ENCODE measurements around the gene NDRG3.
"Not testable (repeated sequence)": the region's sequence is repeated elsewhere in the genome, so short reads cannot be mapped to it uniquely, and the experiment has no call there.

Gene NDRG3

DNA sequence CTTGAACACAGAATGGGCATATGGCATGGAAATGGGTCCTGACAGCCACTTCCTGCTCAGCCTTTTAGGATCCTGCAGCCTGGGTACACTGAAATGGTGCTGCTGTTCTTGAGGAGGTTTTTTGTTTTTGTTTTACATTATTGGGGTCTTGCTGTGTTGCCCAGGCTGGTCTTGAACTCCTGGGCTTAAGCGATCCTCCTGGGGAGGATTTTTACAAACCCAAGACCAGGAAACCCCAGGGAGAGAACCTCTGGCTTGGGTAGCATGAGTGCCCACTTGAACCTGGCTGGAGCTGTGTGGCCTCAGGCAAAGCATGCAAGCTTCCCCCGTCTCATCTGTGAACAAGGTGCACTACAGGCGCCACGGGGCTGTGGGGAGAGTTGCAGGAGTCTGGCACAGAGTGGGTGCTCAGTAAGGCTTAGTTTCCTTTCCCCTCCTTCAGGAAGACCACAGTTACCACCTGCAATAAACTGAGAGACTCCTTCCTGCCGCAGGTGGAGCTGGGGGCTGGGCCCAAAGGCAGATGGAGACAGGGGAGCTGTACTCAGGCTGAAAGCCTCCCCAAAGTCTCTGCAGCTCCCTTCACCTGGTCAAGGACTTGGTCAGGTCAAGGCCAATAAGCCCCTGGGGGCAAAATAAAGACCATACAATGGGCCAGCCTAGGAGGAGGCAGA lies 101.7 kb downstream of the NDRG3 start:
- DNase-seq (ENCODE audit: low spot score): peak; percentile 71

- DNase-seq (ENCODE audit: low spot score): no peak
Measured at GRCh38 chr20:36642136-36642535, 103.8 kb downstream of the NDRG3 start.

DNA sequence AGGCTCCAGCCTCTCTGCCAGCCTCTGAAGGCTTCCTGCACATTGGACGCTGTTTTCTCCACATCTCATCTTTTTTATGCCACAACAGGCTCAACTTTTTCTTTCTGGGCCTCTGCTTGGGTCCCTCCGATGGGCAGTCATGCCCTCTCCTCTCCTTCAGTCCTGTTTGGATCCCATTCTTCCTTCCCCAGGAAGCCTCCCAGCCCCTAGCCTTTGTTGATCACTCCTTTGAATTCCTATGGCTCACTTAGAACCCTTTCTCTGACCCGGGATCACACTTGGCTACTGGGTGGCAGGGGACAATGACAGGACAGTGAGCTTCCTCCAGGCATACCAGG lies 104.4 kb downstream of the NDRG3 start:
- no peak for DNase-seq (ENCODE audit: low spot score)

- not testable (repeated sequence) for DNase-seq (ENCODE audit: low spot score)
Measured at GRCh38 chr20:36638876-36639400, 107.0 kb downstream of the NDRG3 start.

- no peak for DNase-seq (ENCODE audit: low spot score)
Measured at GRCh38 chr20:36634342-36634741, 111.5 kb downstream of the NDRG3 start.

GRCh38 chr20:36633285-36633772 lies 112.6 kb downstream of the NDRG3 start:
- DNase-seq (ENCODE audit: low spot score): no peak

DNA sequence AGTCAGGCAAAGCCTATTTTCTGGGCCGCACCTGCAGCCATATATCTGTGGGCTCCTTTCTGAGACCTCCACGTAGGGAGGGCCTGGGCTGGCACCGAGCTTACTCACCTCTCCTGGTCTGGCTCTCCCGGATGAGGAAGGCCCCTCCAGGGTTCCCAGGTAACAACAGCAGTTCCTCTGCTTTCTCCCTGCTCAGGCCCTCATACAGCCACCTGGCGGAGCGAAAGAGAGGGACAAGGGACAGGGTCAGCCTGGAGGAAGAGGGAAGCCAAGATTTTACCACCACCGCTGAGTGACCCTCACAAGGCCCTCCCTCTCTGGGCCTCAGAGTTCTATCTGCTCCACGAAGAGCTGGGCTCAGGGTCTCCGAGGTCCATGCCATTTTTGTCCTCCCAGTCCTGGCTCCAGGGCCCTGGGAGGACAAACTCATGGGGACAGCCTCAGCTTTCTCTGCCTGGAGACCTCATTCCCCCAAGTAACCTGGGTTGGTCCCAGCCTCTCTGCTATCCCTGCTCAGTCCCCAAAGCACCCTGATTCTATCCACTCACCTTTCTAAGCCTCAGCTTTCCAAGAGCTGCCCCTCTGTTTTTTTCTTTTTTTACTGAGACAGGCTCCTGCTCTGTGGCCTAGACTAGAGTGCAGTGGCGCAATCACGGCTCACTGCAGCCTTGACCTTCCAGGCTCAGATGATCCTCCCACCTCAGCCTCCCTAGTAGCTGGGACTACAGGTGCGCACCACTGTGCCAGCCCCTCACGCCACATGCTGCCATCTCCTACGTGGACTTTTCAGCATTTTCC lies 113.2 kb downstream of the NDRG3 start:
- no peak for DNase-seq (ENCODE audit: low spot score)

DNA sequence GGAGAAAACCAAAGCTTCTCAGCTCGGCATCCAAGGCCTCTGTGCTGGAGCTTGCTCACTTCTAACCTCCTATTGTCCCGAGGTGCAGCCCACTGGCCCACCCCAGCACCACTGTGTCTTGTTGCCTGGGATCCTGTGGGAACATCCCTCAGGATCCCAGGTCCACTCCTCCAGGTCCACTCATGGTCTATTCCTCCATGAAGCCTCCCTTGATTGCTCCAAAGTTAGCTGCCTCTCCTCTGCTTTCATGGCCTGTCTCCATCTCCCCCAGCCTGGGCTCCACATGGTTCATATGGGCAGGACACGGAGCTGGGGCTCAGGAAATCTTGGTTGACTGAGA lies 113.8 kb downstream of the NDRG3 start:
- DNase-seq (ENCODE audit: low spot score): no peak

GRCh38 chr20:36631646-36632045 lies 114.2 kb downstream of the NDRG3 start:
- DNase-seq (ENCODE audit: low spot score): no peak

- peak; percentile 58 for DNase-seq (ENCODE audit: low spot score)
Measured at GRCh38 chr20:36629719-36630681, 115.9 kb downstream of the NDRG3 start.

GRCh38 chr20:36628076-36628475 lies 117.8 kb downstream of the NDRG3 start:
- no peak for DNase-seq (ENCODE audit: low spot score)

GRCh38 chr20:36624944-36625324 lies 121.0 kb downstream of the NDRG3 start:
- no peak for DNase-seq (ENCODE audit: low spot score)

DNA sequence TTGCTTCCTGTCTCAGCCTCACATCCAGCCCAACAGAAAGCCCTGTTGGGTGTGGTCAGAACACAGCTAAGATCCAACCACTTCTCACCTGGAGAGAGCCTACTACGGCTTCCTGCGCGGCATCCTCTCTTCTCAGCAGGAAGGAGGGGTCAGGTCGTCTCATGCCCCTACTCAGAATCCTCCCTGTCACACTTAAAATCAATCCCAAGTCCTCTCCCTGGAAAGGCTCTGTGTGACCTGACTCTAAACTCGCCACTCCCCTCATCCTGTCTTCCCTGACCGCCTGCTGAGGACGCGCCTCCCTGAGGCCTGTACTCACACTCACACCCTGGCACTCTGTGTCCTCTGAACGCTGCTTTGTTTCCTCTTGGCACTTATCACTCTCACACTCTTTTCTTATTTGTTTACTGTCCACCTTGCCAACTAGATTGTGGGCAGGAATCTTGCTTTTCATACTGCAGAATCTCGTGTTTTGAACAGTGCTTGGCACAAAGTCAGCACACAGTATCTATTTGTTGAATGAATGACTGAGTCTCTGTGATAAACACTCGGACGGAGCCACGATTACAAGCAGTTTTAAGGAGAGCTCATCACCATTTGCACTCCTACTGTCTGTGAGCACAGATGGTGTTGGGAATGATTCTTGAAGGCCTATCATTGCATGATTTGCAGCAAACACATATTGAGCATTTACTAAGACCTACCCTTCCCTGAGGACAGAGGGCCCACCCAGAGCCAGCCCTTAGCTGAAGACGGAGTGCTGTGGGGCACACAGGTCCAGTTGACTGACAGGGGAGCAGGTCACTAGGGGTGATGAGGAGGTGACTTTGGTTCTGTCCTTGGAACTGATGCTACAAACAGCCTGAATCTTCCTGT lies 121.6 kb downstream of the NDRG3 start:
- DNase-seq (ENCODE audit: low spot score): no peak

- DNase-seq (ENCODE audit: low spot score): no peak
Measured at GRCh38 chr20:36623444-36623843, 122.4 kb downstream of the NDRG3 start.

DNA sequence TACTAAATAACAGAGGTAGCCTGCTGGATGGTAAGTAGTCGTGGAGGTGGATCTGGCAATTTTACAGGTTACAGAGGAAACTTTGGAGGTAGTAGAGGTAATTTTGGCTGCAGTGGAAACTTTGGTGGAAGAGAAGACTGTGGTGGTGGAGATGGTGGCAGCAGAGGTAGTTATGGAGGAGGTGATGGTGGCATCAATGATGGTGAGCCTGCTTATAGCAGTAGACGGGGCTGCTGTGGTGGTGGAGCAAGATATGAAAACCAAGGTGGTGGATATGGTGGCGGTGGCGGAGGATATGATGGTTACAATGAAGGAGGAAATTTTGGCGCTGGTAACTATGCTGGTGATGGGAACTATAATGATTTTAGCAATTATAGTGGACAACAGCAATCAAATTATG lies 125.0 kb downstream of the NDRG3 start:
- no peak for DNase-seq (ENCODE audit: low spot score)

- DNase-seq (ENCODE audit: low spot score): no peak
Measured at GRCh38 chr20:36614781-36615557, 130.9 kb downstream of the NDRG3 start.

DNA sequence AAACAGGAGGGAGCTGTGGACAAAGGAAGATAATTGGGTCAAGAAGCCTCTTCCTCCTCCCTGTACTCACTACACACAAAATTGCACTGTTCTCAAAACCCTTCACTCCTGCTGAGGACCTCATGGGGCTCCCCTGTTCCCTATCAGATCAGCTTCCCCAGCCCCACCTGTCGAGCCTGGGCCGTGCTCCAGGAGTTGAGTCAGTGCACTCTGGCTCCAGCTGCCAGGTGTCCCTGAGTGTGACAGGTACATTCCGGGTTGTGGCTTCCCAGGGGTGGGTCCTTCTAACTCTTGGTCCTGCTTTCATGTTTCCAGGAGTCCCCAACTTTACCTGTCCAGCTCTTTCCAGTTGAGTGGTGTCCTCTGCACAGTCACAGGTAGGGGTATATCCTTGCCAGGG lies 131.9 kb downstream of the NDRG3 start:
- no peak for DNase-seq (ENCODE audit: low spot score)

- DNase-seq (ENCODE audit: low spot score): no peak
Measured at GRCh38 chr20:36611625-36612024, 134.3 kb downstream of the NDRG3 start.

DNA sequence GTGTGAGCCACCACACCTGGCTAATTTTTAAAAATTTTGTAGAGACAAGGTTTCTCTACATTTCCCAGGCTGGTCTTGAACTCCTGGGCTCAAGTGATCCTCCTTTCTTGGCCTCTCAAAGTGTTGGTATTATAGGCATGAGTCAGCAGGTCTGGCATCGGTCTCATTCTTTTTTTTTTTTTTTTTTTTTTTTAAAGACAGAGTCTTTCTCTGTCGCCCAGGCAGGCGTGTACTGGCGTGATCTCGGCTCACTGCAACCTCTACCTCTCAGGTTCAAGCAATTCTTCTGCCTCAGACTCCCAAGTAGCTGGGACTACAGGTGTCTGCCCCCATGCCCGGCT lies 137.5 kb downstream of the NDRG3 start:
- not testable (repeated sequence) for DNase-seq (ENCODE audit: low spot score)

DNA sequence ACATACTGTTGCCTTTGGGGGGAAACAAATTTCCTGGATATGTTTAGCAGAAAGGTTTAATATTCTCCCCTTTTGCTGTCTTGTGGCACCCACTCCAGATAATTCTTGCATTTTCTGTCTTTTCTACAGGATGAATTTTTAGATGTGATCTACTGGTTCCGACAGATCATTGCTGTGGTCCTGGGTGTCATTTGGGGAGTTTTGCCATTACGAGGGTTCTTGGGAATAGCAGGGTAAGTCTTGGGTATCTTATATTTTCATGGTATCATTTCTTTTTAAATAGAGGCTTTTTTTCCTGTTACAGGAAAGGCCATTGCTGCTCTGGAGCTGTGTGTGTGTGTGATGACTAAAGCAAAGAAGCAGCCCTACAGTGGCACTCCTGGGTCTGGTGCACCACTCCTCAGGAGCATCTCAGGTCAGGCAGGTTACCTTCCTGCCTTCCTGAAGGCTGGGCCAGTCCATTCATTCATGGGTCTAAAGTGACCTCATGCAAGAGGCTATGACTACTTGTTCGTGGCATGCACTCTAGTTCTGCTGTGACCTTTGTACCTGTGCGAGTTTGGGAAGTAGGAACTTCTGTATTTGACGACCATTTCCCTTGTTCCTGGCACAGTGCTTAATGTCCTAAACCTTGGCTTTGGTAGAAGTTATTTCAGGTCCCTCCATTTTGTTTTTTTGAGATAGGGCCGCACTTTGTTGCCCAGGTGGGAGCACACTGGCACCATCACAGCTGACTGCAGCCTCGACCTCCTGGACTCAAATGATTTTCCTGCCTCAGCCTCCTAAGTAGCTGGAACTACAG lies 138.1 kb downstream of the NDRG3 start:
- DNase-seq (ENCODE audit: low spot score): no peak

All from CD4-positive, alpha-beta T cell treated with Interleukin-6 at 100 ng/mL for 8 hours (primary cell).